Measurements from ENCODE around the gene PLD6. TPM values are rescaled to one million over a fixed set of nuclear protein-coding genes. Genes with fewer than 3 reads are reported as not detected.
"Not testable (repeated sequence)": the region's sequence is repeated elsewhere in the genome, so short reads cannot be mapped to it uniquely, and the experiment has no call there.

Gene PLD6
- total RNA-seq: 0.55 to 0.68 TPM (median 0.64 TPM) in 3 replicates
- long read RNA-seq: 0 reads

- H3K27ac Mint-ChIP-seq (ENCODE audit: unreplicated experiment): no peak within 1 kb of the TSS
- no peaks in the 10 kb centered on the region for H3K27me3 Mint-ChIP-seq (ENCODE audit: low read depth)
- peaks cover 25% of the 10 kb centered on the region for H3K4me1 Mint-ChIP-seq (ENCODE audit: low read depth)
- H3K9me3 Mint-ChIP-seq (ENCODE audit: low read depth): no peaks in the 10 kb centered on the region
- H3K4me3 Mint-ChIP-seq (ENCODE audit: unreplicated experiment): no peak within 1 kb of the TSS
- no peak for DNase-seq (ENCODE audit: low spot score)
- H3K36me3 Mint-ChIP-seq (ENCODE audit: low read depth): peaks cover 3% of the 10 kb centered on the region
- TF ChIP-seq CTCF (IDR thresholded peaks at IDR 0.05): no peak
Observed at GRCh38 chr17:17206124-17206912, at the start of gene PLD6. TSS of gene PLD6 (minus strand) at chr17:17206333. CDS start at chr17:17206286, 47 bp downstream.

GRCh38 chr17:17255689-17256088 is 49.6 kb upstream of the PLD6 start:
- not testable (repeated sequence) for DNase-seq (ENCODE audit: low spot score); H3K27me3 Mint-ChIP-seq (ENCODE audit: low read depth); H3K27ac Mint-ChIP-seq (ENCODE audit: unreplicated experiment); H3K4me1 Mint-ChIP-seq (ENCODE audit: low read depth); H3K9me3 Mint-ChIP-seq (ENCODE audit: low read depth); H3K4me3 Mint-ChIP-seq (ENCODE audit: unreplicated experiment)
- peaks cover 37% of the 10 kb centered on the region for H3K36me3 Mint-ChIP-seq (ENCODE audit: low read depth)

- Mint-ChIP-seq H3K9me3 (ENCODE audit: low read depth) (no peaks in the 10 kb centered on the region), H3K36me3 (ENCODE audit: low read depth) (peaks cover 30% of the 10 kb centered on the region), H3K4me1 (ENCODE audit: low read depth) (no peaks in the 10 kb centered on the region), H3K4me3 (ENCODE audit: unreplicated experiment) (no peak overlapping the region), H3K27ac (ENCODE audit: unreplicated experiment) (no peak overlapping the region), H3K27me3 (ENCODE audit: low read depth) (no peaks in the 10 kb centered on the region)
- no peak for DNase-seq (ENCODE audit: low spot score)
- TF ChIP-seq CTCF (IDR thresholded peaks at IDR 0.05): no peak
Observed at GRCh38 chr17:17254036-17254435, 47.9 kb upstream of the PLD6 start.

GRCh38 chr17:17253406-17253805 is 47.3 kb upstream of the PLD6 start:
- H3K36me3 Mint-ChIP-seq (ENCODE audit: low read depth): peaks cover 28% of the 10 kb centered on the region

GRCh38 chr17:17252149-17252661 is 46.1 kb upstream of the PLD6 start:
- Mint-ChIP-seq H3K4me3 (ENCODE audit: unreplicated experiment) (no peak overlapping the region), H3K4me1 (ENCODE audit: low read depth) (no peaks in the 10 kb centered on the region), H3K27ac (ENCODE audit: unreplicated experiment) (no peak overlapping the region), H3K27me3 (ENCODE audit: low read depth) (no peaks in the 10 kb centered on the region), H3K36me3 (ENCODE audit: low read depth) (peaks cover 28% of the 10 kb centered on the region), H3K9me3 (ENCODE audit: low read depth) (no peaks in the 10 kb centered on the region)
- DNase-seq (ENCODE audit: low spot score): no peak
- TF ChIP-seq CTCF (IDR thresholded peaks at IDR 0.05): no peak

More at GRCh38 chr17:17253406-17253805, 47.3 kb upstream of the PLD6 start:
- H3K9me3 Mint-ChIP-seq (ENCODE audit: low read depth): no peaks in the 10 kb centered on the region
- no peak for TF ChIP-seq CTCF (IDR thresholded peaks at IDR 0.05)
- no peak overlapping the region for H3K4me3 Mint-ChIP-seq (ENCODE audit: unreplicated experiment)
- no peaks in the 10 kb centered on the region for H3K27me3 Mint-ChIP-seq (ENCODE audit: low read depth)
- DNase-seq (ENCODE audit: low spot score): no peak
- no peaks in the 10 kb centered on the region for H3K4me1 Mint-ChIP-seq (ENCODE audit: low read depth)
- no peak overlapping the region for H3K27ac Mint-ChIP-seq (ENCODE audit: unreplicated experiment)
